Stimulated activated effector memory CD8-positive, alpha-beta T cell treated with anti-CD3 and anti-CD28 coated beads, Interleukin-12 subunit alpha, Interleukin-12 subunit beta, amount 100 ng/mL, for 72 hours (primary cell): ENCODE data around the gene CAPZA1.

Experiments used
- ATAC-seq: fragments of 150-1000 bp; cut with Tn5 transposase; 2 replicates; pipeline ENCODE4 v1.10.0; 2021
- DNase-seq, 2 donors: peaks; one replicate each; pipeline ENCODE4 v3.0.0; 2021 to 2022; ENCODE audit warnings: low spot score in 2 of 2
- H3K27ac Mint-ChIP-seq: one replicate; pipeline ENCODE4 v1.8.0; 2022; ENCODE audit warnings: mild to moderate bottlenecking, mixed read lengths
- H3K36me3 Mint-ChIP-seq: one replicate; pipeline ENCODE4 v1.8.0; 2022; ENCODE audit warnings: mild to moderate bottlenecking, mixed read lengths
- H3K4me1 Mint-ChIP-seq: one replicate; pipeline ENCODE4 v1.8.0; 2022; ENCODE audit warnings: mixed read lengths
- H3K4me3 Mint-ChIP-seq: one replicate; pipeline ENCODE4 v1.8.0; 2022; ENCODE audit warnings: mild to moderate bottlenecking, mixed read lengths
- H3K9me3 Mint-ChIP-seq: one replicate; pipeline ENCODE4 v1.8.0; 2022; ENCODE audit warnings: mixed read lengths

Gene CAPZA1

GRCh38 chr1:112710159-112710558 lies 90.5 kb downstream of the CAPZA1 start:
- ATAC-seq: no peak
- peaks cover 2% of the 10 kb centered on the region for H3K36me3 Mint-ChIP-seq

DNA sequence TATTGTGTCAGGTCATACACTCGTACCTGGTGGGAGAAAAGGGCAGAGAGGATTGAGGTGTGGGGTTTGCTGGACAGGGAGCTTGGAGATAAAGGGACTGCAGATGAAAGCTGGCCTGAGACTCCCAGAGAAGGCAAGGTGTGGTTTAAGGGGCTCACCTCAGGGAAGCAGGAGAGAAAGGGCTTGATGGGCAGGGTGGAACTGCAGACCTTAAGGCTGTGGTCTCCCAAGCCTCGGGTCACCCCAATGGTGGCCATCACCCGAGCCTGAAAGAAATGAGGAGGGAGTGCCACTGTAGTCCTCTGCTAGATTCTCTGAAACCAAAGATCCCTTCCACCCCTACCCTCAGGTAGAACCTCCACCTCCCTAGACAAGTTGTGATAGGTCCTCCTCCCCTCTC lies 91.0 kb downstream of the CAPZA1 start:
- Mint-ChIP-seq H3K27ac (no peak overlapping the region), H3K9me3 (no peaks in the 10 kb centered on the region)
- DNase-seq: no peak

More at GRCh38 chr1:112710159-112710558, 90.5 kb downstream of the CAPZA1 start:
- no peak for DNase-seq
- Mint-ChIP-seq H3K4me1 (peaks cover 37% of the 10 kb centered on the region), H3K27ac (no peak overlapping the region), H3K9me3 (no peaks in the 10 kb centered on the region), H3K4me3 (no peak overlapping the region)

DNA sequence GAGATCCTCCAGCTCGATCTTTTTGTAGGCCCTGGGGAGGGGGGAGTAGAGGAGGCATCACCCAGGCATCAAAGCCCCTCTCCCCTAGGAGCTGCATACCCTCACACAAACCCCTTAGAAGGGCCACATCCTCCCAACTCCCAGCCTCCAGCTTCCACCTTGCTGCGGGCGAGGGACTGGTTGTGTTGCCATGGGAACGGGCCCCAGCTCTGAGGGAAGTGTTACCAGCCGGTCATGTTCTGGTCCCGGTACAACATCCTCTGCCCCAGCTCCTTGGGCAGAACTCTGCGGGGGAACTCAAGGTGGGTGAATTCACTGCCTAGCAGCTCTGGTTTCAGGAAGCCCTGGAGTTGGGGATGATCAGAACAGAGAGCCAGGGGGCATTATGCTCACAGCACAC lies 91.4 kb downstream of the CAPZA1 start:
- H3K4me1 Mint-ChIP-seq: peaks cover 36% of the 10 kb centered on the region
- DNase-seq (no peak), ATAC-seq (no peak)
- H3K27ac Mint-ChIP-seq: no peak overlapping the region
- no peak overlapping the region for H3K4me3 Mint-ChIP-seq
- H3K9me3 Mint-ChIP-seq: no peaks in the 10 kb centered on the region
- H3K36me3 Mint-ChIP-seq: no peaks in the 10 kb centered on the region

More for the DNA sequence above, 91.0 kb downstream of the CAPZA1 start:
- no peak for ATAC-seq
- H3K36me3 Mint-ChIP-seq: no peaks in the 10 kb centered on the region
- peaks cover 36% of the 10 kb centered on the region for H3K4me1 Mint-ChIP-seq
- H3K4me3 Mint-ChIP-seq: no peak overlapping the region

- Mint-ChIP-seq H3K36me3 (no peaks in the 10 kb centered on the region), H3K4me3 (no peak overlapping the region), H3K9me3 (no peaks in the 10 kb centered on the region), H3K4me1 (peaks cover 36% of the 10 kb centered on the region), H3K27ac (no peak overlapping the region)
- no peak for DNase-seq
- ATAC-seq: no peak
Observed at GRCh38 chr1:112711670-112712069, 92.0 kb downstream of the CAPZA1 start.

DNA sequence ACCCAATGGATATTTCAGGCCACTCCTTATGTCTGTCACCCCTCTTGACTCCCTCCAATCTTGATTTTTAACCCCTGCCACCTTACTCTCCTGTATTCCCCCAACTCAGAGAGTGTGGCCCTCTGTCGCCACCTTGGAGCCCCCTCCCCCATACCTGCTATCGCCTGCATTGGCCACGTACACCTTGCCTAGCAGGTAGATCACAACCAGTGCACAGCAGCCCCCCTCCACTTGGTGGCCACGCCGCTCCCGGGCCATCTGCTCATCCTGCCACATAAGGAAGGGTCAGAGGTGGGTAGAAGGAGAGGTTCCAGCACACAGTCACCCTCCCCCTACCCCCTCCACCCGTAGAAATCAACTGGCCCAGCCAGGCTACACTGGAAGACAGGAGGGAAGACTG lies 92.6 kb downstream of the CAPZA1 start:
- Mint-ChIP-seq H3K4me3 (no peak overlapping the region), H3K9me3 (no peaks in the 10 kb centered on the region), H3K36me3 (no peaks in the 10 kb centered on the region), H3K27ac (no peak overlapping the region), H3K4me1 (peaks cover 41% of the 10 kb centered on the region)
- no peak for ATAC-seq
- DNase-seq: no peak

DNA sequence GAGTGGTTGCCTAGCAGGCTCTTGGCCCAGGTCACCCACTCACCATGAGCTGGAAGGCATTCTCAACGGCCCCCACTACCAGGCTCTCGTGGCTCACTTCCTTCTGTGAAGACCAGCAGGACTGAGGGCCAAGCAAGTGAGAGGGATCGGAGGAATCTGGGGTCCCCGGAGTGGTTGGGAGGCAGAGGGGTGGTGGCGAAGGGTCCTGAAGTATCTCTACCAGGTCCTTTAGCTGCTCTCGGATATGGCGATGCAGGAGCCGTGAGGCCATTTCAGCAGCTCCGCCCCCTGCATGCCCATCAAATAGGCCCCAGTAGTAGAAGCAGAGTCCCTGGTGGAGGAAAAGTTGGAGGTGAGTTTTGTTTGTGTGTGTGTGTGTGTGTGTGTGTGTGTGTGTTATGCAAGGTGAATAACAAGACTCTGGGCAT lies 93.1 kb downstream of the CAPZA1 start:
- no peak for DNase-seq
- H3K4me3 Mint-ChIP-seq: no peak overlapping the region
- no peak for ATAC-seq

GRCh38 chr1:112713466-112714312 lies 94.1 kb downstream of the CAPZA1 start:
- no peak for ATAC-seq
- Mint-ChIP-seq H3K9me3 (no peaks in the 10 kb centered on the region), H3K27ac (no peak overlapping the region), H3K36me3 (no peaks in the 10 kb centered on the region), H3K4me1 (peaks cover 46% of the 10 kb centered on the region), H3K4me3 (peak overlapping the region; percentile 87)
- peak in 1 of 2 donors; percentile 50 for DNase-seq

More for the DNA sequence above, 93.1 kb downstream of the CAPZA1 start:
- Mint-ChIP-seq H3K27ac (no peak overlapping the region), H3K36me3 (no peaks in the 10 kb centered on the region), H3K9me3 (no peaks in the 10 kb centered on the region), H3K4me1 (peaks cover 42% of the 10 kb centered on the region)

DNA sequence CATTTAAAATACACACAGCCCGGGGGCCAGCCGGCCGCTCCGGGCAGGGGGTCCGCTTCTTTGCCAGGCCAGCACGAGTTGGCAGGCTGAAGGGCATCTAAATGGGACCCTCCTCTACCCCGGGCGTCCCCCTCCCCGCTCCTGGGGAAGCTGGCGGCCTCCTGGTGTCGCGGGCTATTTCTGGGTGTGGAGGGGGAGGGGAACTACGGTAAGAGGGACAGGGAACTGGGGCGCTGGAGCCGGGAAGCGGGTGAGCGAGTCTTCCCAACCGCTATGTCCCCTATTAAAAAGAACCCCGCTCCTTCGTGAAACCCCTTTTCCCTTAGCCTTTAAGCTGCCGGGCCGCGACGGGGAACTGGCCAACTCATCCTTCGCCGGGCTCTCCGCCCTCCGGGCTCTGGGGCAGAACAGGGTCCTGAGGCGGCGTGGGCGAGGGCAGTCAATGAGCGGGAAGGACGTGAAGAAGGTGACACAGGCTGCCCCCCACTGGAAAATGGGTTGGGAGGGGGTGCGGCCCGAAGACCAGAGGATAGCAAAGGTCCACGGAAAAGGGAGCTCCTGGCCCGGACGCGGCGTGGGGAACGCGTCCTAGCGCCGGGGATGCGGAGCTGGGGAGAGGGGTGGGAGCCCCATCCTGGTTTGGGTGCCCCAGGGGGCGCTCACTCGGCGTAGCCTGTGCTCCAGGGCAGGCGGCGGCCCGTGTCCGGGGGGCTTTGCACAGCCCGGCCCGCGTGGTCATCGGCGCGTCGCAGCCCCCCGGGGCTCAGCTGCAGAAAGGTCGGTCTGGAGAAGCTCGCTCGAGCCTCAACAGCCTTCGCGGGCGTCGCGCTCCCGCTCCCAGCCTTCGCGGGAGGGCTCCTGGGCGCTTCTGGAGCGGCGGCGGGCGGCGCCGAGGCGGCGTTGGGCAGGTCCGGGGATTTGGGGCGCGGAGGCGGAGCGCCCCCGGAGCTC lies 95.0 kb downstream of the CAPZA1 start:
- H3K4me3 Mint-ChIP-seq: peak overlapping the region; percentile 87
- peaks cover 43% of the 10 kb centered on the region for H3K4me1 Mint-ChIP-seq
- ATAC-seq (peak; percentile 20), DNase-seq (peak in 1 of 2 donors; percentile 34)
- no peaks in the 10 kb centered on the region for H3K9me3 Mint-ChIP-seq
- no peaks in the 10 kb centered on the region for H3K36me3 Mint-ChIP-seq
- no peak overlapping the region for H3K27ac Mint-ChIP-seq

DNA sequence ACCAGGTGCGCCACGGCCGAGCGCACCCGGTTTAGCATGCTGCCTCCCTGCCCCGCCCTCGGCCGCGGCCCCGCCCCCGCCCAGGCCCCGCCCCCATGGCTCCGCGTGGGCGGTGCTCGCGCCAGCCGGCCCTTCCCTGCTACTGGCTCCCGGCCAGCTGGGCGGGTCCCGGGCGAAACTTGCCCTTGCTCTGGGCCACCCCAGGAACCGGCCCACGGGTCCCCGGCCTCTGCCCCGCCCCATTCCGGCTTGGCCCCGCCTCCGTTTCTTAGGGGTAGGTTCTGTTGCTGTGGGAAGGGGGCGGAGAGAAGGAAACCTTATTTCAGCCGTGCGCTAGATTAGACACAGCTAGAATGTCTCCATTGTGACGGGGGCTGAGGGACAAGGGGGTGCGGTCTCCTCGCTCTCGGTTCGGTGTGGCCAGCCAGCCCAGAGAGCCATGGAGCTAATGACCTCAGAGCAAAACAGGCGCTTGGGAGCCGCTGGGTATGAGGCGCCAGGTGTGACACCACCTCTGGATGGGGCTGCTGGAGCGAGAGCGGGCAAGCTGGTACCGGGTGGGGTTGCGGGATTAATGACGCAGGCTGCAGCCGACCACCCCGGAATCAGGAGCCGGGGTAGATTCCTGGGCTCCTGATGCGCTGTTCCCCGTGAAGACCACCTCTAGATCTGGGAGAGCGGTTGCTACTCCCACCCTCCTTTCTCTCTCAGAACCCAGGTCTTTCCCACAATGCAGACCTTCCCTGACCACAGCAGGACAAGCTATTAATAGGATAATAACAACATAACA lies 95.8 kb downstream of the CAPZA1 start, which contains the start of gene PPM1J:
PPM1J (minus strand) TSS at position 69 of the 790 bp plus-strand sequence; CDS start at position 38, 31 bp downstream.
- Mint-ChIP-seq H3K36me3 (no peaks in the 10 kb centered on the region), H3K27ac (peak within 1 kb of the TSS; percentile 32), H3K4me1 (peaks cover 38% of the 10 kb centered on the region), H3K9me3 (no peaks in the 10 kb centered on the region), H3K4me3 (peak within 1 kb of the TSS; percentile 87)
- ATAC-seq (peak; percentile 89), DNase-seq (peak; percentile 97 to 100)

- no peak overlapping the region for H3K27ac Mint-ChIP-seq
- DNase-seq: peak; percentile 73 to 88
- H3K36me3 Mint-ChIP-seq: no peaks in the 10 kb centered on the region
- H3K4me3 Mint-ChIP-seq: peak overlapping the region; percentile 87
- ATAC-seq: peak; percentile 49
- H3K9me3 Mint-ChIP-seq: no peaks in the 10 kb centered on the region
- peaks cover 38% of the 10 kb centered on the region for H3K4me1 Mint-ChIP-seq
Observed at GRCh38 chr1:112716133-112716720, 96.6 kb downstream of the CAPZA1 start.

GRCh38 chr1:112717263-112717873 lies 97.7 kb downstream of the CAPZA1 start:
- Mint-ChIP-seq H3K4me1 (peaks cover 38% of the 10 kb centered on the region), H3K9me3 (no peaks in the 10 kb centered on the region), H3K36me3 (no peaks in the 10 kb centered on the region), H3K4me3 (no peak overlapping the region), H3K27ac (no peak overlapping the region)
- ATAC-seq: no peak
- no peak for DNase-seq

DNA sequence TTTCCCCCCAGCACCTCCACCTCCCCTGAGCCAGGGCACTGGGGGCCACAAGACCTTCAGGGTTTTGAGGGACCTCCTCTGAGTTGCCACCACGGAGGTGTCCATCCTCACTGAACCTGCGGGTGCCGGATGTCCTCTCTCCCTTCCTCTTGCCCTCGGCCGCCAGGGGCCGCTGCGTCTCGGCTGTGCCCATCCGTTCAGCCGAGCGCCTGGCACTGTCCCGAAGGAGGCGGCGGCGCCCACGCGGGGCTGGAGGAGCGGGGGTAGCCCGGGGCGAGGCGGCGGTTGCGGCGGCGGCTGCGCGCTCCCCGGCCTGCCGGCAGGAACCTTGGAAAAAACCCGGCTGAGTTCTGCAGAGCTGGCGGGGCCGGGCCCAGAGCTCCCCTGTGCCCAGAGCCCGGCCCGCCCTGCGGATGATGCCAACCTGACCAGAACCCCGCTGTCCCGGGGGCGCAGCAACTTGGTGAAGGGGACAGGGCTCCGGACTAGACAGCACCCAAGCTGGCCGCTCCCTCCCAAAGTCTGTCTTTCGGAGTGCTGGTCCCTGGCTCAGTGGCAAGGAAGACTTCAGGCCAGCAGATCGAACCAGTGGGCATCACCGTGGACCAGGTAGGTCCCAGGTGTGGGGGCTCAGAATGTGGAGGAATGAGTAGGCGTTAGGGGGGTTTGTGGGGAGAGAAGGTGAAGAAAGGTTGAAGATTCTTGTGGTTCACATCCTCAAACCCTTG lies 99.2 kb downstream of the CAPZA1 start:
- no peaks in the 10 kb centered on the region for H3K9me3 Mint-ChIP-seq
- peak overlapping the region; percentile 40 for H3K4me3 Mint-ChIP-seq
- DNase-seq: peak; percentile 75 to 86
- peaks cover 46% of the 10 kb centered on the region for H3K4me1 Mint-ChIP-seq
- peak overlapping the region; percentile 70 for H3K27ac Mint-ChIP-seq
- peak; percentile 51 for ATAC-seq
- H3K36me3 Mint-ChIP-seq: no peaks in the 10 kb centered on the region

GRCh38 chr1:112719706-112720105 lies 100.1 kb downstream of the CAPZA1 start:
- no peaks in the 10 kb centered on the region for H3K9me3 Mint-ChIP-seq
- no peaks in the 10 kb centered on the region for H3K36me3 Mint-ChIP-seq
- H3K4me1 Mint-ChIP-seq: peaks cover 43% of the 10 kb centered on the region
- DNase-seq (no peak), ATAC-seq (no peak)
- no peak overlapping the region for H3K4me3 Mint-ChIP-seq
- no peak overlapping the region for H3K27ac Mint-ChIP-seq
